Measurements from ENCODE around the gene OLR1.
"Not testable (repeated sequence)": the region's sequence is repeated elsewhere in the genome, so short reads cannot be mapped to it uniquely, and the experiment has no call there.

The OLR1 gene

GRCh38 chr12:10190558-10191388, 18.8 kb upstream of the OLR1 start:
- peak; percentile 77 for DNase-seq

- DNase-seq, result no peak
Measured at GRCh38 chr12:10189653-10190052, 17.7 kb upstream of the OLR1 start.

- DNase-seq, result not testable (repeated sequence)
Measured at GRCh38 chr12:10186958-10187357, 15.0 kb upstream of the OLR1 start.

- peak; percentile 89 for DNase-seq
Measured at GRCh38 chr12:10186299-10186698, 14.4 kb upstream of the OLR1 start.

- DNase-seq, result peak; percentile 91
Measured at GRCh38 chr12:10184261-10184843, 12.4 kb upstream of the OLR1 start.

GRCh38 chr12:10182354-10183049, 10.6 kb upstream of the OLR1 start:
- DNase-seq, result peak; percentile 96

- DNase-seq, result no peak
Measured at GRCh38 chr12:10179776-10180181, 7.8 kb upstream of the OLR1 start.

- no peak for DNase-seq
Measured at GRCh38 chr12:10178821-10179220, 6.9 kb upstream of the OLR1 start, which contains the start of gene TMEM52B. Gene TMEM52B, plus strand, starts transcription at chr12:10179032. Its CDS starts 543 bp downstream, at chr12:10179575.

- DNase-seq, result no peak
Measured at GRCh38 chr12:10175846-10176636, 4.1 kb upstream of the OLR1 start.

- DNase-seq, result no peak
Measured at GRCh38 chr12:10174986-10175614, 3.2 kb upstream of the OLR1 start.

- no peak for DNase-seq
Measured at GRCh38 chr12:10170216-10170615, 1.7 kb downstream of the OLR1 start.

- no peak for DNase-seq
Measured at GRCh38 chr12:10169104-10169503, 2.8 kb downstream of the OLR1 start.

GRCh38 chr12:10167599-10167998, 4.3 kb downstream of the OLR1 start:
- DNase-seq, result peak; percentile 77

GRCh38 chr12:10165421-10165820, 6.5 kb downstream of the OLR1 start:
- no peak for DNase-seq

- DNase-seq, result no peak
Measured at GRCh38 chr12:10163084-10163483, 8.8 kb downstream of the OLR1 start.

- peak; percentile 48 for DNase-seq
Measured at GRCh38 chr12:10160617-10161385, 11.1 kb downstream of the OLR1 start.

GRCh38 chr12:10159280-10159679, 12.7 kb downstream of the OLR1 start:
- DNase-seq, result peak; percentile 29

GRCh38 chr12:10158406-10158805, 13.5 kb downstream of the OLR1 start:
- DNase-seq, result peak; percentile 46

- DNase-seq, result peak; percentile 50
Measured at GRCh38 chr12:10155966-10156365, 16.0 kb downstream of the OLR1 start.

GRCh38 chr12:10154145-10154496, 17.8 kb downstream of the OLR1 start:
- no peak for DNase-seq

GRCh38 chr12:10153271-10154144, 18.4 kb downstream of the OLR1 start:
- DNase-seq, result peak; percentile 84
